Glomerular visceral epithelial cell (primary cell): ENCODE measurements around the gene TASP1.
"Not testable (repeated sequence)": the region's sequence is repeated elsewhere in the genome, so short reads cannot be mapped to it uniquely, and the experiment has no call there.

Experiments
- DNase-seq: peaks from one replicate; pipeline ENCODE4 v3.0.0-alpha.2; 2016; ENCODE audit errors: extremely low spot score

Gene TASP1

GRCh38 chr20:13648291-13649228 lies 9.8 kb upstream of the TASP1 start:
- DNase-seq: no peak

- DNase-seq: no peak
Observed at GRCh38 chr20:13644010-13644409, 5.3 kb upstream of the TASP1 start.

- DNase-seq: no peak
Observed at GRCh38 chr20:13639150-13639497, 392 bp upstream of the TASP1 start.

- DNase-seq: peak; percentile 47
Observed at GRCh38 chr20:13638162-13638495, 603 bp downstream of the TASP1 start.

GRCh38 chr20:13632431-13632830 lies 6.3 kb downstream of the TASP1 start:
- no peak for DNase-seq

GRCh38 chr20:13627525-13627924 lies 11.2 kb downstream of the TASP1 start:
- DNase-seq: peak; percentile 28

- no peak for DNase-seq
Observed at GRCh38 chr20:13626724-13627123, 12.0 kb downstream of the TASP1 start.

GRCh38 chr20:13625304-13625979 lies 13.3 kb downstream of the TASP1 start:
- no peak for DNase-seq

- DNase-seq: not testable (repeated sequence)
Observed at GRCh38 chr20:13619415-13619814, 19.3 kb downstream of the TASP1 start.

- not testable (repeated sequence) for DNase-seq
Observed at GRCh38 chr20:13618456-13618855, 20.3 kb downstream of the TASP1 start.

- DNase-seq: not testable (repeated sequence)
Observed at GRCh38 chr20:13617585-13617984, 21.1 kb downstream of the TASP1 start.

- DNase-seq: not testable (repeated sequence)
Observed at GRCh38 chr20:13616713-13617112, 22.0 kb downstream of the TASP1 start.

GRCh38 chr20:13613917-13614316 lies 24.8 kb downstream of the TASP1 start:
- DNase-seq: no peak

GRCh38 chr20:13611611-13612125 lies 27.1 kb downstream of the TASP1 start:
- no peak for DNase-seq

GRCh38 chr20:13610184-13610583 lies 28.5 kb downstream of the TASP1 start:
- DNase-seq: no peak

GRCh38 chr20:13608066-13608465 lies 30.7 kb downstream of the TASP1 start:
- DNase-seq: no peak

GRCh38 chr20:13593423-13593822 lies 45.3 kb downstream of the TASP1 start:
- not testable (repeated sequence) for DNase-seq

GRCh38 chr20:13588049-13588448 lies 50.7 kb downstream of the TASP1 start:
- DNase-seq: no peak

- no peak for DNase-seq
Observed at GRCh38 chr20:13587370-13587769, 51.4 kb downstream of the TASP1 start.

GRCh38 chr20:13586133-13586532 lies 52.6 kb downstream of the TASP1 start:
- DNase-seq: no peak

GRCh38 chr20:13581451-13581850 lies 57.3 kb downstream of the TASP1 start:
- DNase-seq: no peak

GRCh38 chr20:13580707-13581106 lies 58.0 kb downstream of the TASP1 start:
- no peak for DNase-seq

- no peak for DNase-seq
Observed at GRCh38 chr20:13574071-13574470, 64.7 kb downstream of the TASP1 start.
